A549 (cell line): ENCODE measurements around the gene EXOC6.

Experiments used
- ATOH8 ChIP-seq: fragments of 250-450 bp; sonication (Bioruptor Pico); IDR thresholded peaks from 2 replicates; pipeline ENCODE4 v1.5.0; 2020; ENCODE audit warnings: low read depth, mild to moderate bottlenecking, moderate library complexity
- BCL3 ChIP-seq: fragments of >200 bp; sonication (Bioruptor Twin); formaldehyde crosslinking; IDR thresholded peaks from 3 replicates; pipeline ENCODE4 v1.6.1; 2016
- CTCF ChIP-seq: fragments of >200 bp; sonication (Bioruptor Twin); formaldehyde crosslinking; IDR thresholded peaks from 3 replicates; pipeline ENCODE4 v1.5.1; 2016
- EP300 ChIP-seq, 2 experiments: fragments of >200 bp; sonication (Bioruptor Twin); formaldehyde crosslinking; IDR thresholded peaks; 2 replicates in 1 of 2; 3 replicates in 1 of 2; pipeline ENCODE4 v1.6.1; 2016 to 2017
- ESRRA ChIP-seq: fragments of 150-350 bp; IDR thresholded peaks from 2 replicates; pipeline ENCODE4 v1.6.1; 2014; ENCODE audit warnings: mild to moderate bottlenecking, low read length, borderline replicate concordance
- HDAC2 ChIP-seq: fragments of 200-600 bp; sonication (generic); IDR thresholded peaks from 2 replicates; pipeline ENCODE4 v1.6.1; 2016
- JUN ChIP-seq, 2 experiments: fragments of >200 bp; sonication (Bioruptor Twin); formaldehyde crosslinking; IDR thresholded peaks; 2 replicates in 1 of 2; 3 replicates in 1 of 2; pipeline ENCODE4 v1.6.1; 2016 to 2017
- NFE2L2 ChIP-seq: fragments of 150-350 bp; conservative IDR thresholded peaks from 2 replicates; pipeline ENCODE4 v1.6.1; 2014; ENCODE audit warnings: low read length
- NPAS2 ChIP-seq: fragments of 250-450 bp; sonication (Bioruptor Pico); IDR thresholded peaks from 2 replicates; pipeline ENCODE4 v1.8.0; 2022; ENCODE audit warnings: mild to moderate bottlenecking, moderate library complexity, borderline replicate concordance
- POLR2A ChIP-seq: IDR thresholded peaks from 2 replicates; pipeline ENCODE4 v1.6.1; 2012; ENCODE audit warnings: mild to moderate bottlenecking, low read length
- RAD21 ChIP-seq, 2 experiments: fragments of >200 bp in 1 of 2; sonication (Bioruptor Twin) in 1 of 2; formaldehyde crosslinking in 1 of 2; IDR thresholded peaks in 1 of 2; conservative IDR thresholded peaks in 1 of 2; 2 replicates in 1 of 2; 3 replicates in 1 of 2; pipeline ENCODE4 v1.6.1; 2012 to 2018; ENCODE audit warnings: inconsistent platforms in 1 of 2
- ZC3H11A ChIP-seq: fragments of 450-650 bp; IDR thresholded peaks from 2 replicates; pipeline ENCODE4 v1.6.1; 2014; ENCODE audit warnings: antibody characterized with exemption, mild to moderate bottlenecking
- ZFP36 ChIP-seq: fragments of 450-650 bp; IDR thresholded peaks from 2 replicates; pipeline ENCODE4 v1.6.1; 2014; ENCODE audit warnings: borderline replicate concordance; ENCODE audit not compliant: partially characterized antibody

- TF ChIP-seq JUN (IDR thresholded peaks at IDR 0.05): no peak
- no peak for TF ChIP-seq POLR2A
- no peak for TF ChIP-seq HDAC2
- no peak for TF ChIP-seq ZC3H11A
- TF ChIP-seq ZFP36: no peak
- TF ChIP-seq CTCF: peak; percentile 34
- no peak for TF ChIP-seq NFE2L2
- TF ChIP-seq ESRRA: no peak
- TF ChIP-seq NPAS2 (CRISPR knock-in tag): no peak
- TF ChIP-seq RAD21 (conservative IDR thresholded peaks at IDR 0.05 in 1 of 2, IDR thresholded peaks at IDR 0.05 in 1 of 2): 0 out of 5 replicates have a peak, but pooled peaks of 1 of the 2 experiments have one; percentile 21
- TF ChIP-seq ATOH8 (CRISPR knock-in tag): no peak
- TF ChIP-seq BCL3: no peak
- no peak for TF ChIP-seq EP300 (IDR thresholded peaks at IDR 0.05)
Measured at GRCh38 chr10:92839191-92840085, 8.9 kb upstream of the EXOC6 start.
